ENCODE data around the gene NEDD4.
"Not testable (repeated sequence)": the region's sequence is repeated elsewhere in the genome, so short reads cannot be mapped to it uniquely, and the experiment has no call there.

NEDD4 gene

GRCh38 chr15:55821740-55822139 lies 171.7 kb downstream of the NEDD4 start:
- DNase-seq, result not testable (repeated sequence)

GRCh38 chr15:55820043-55820442 lies 173.4 kb downstream of the NEDD4 start:
- no peak for DNase-seq

GRCh38 chr15:55819397-55820034 lies 173.9 kb downstream of the NEDD4 start:
- no peak for DNase-seq

GRCh38 chr15:55816017-55816416 lies 177.4 kb downstream of the NEDD4 start:
- no peak for DNase-seq

GRCh38 chr15:55802600-55803376 lies 190.6 kb downstream of the NEDD4 start:
- no peak for DNase-seq

GRCh38 chr15:55800216-55800615 lies 193.2 kb downstream of the NEDD4 start:
- DNase-seq, result no peak

- no peak for DNase-seq
These were observed 193.9 kb downstream of the NEDD4 start for GRCh38 chr15:55799291-55800212.

- DNase-seq, result no peak
These were observed 197.0 kb downstream of the NEDD4 start for GRCh38 chr15:55796321-55796965.

- no peak for DNase-seq
These were observed 198.4 kb downstream of the NEDD4 start for GRCh38 chr15:55795031-55795430.

GRCh38 chr15:55791551-55792400 lies 201.6 kb downstream of the NEDD4 start:
- no peak for DNase-seq

- no peak for DNase-seq
These were observed 204.2 kb downstream of the NEDD4 start for GRCh38 chr15:55789066-55789660.

GRCh38 chr15:55786341-55786740 lies 207.1 kb downstream of the NEDD4 start:
- DNase-seq, result no peak

GRCh38 chr15:55785593-55785992 lies 207.8 kb downstream of the NEDD4 start:
- DNase-seq, result not testable (repeated sequence)

GRCh38 chr15:55784286-55784685 lies 209.1 kb downstream of the NEDD4 start:
- DNase-seq, result no peak

- no peak for DNase-seq
These were observed 210.5 kb downstream of the NEDD4 start for GRCh38 chr15:55782901-55783300.

- no peak for DNase-seq
These were observed 213.1 kb downstream of the NEDD4 start for GRCh38 chr15:55780292-55780691.

- DNase-seq, result no peak
These were observed 214.5 kb downstream of the NEDD4 start for GRCh38 chr15:55778932-55779331.

Data from hippocampal formation (tissue), 2 donors.